Subcutaneous adipose tissue (tissue), 4 donors: Measurements from ENCODE around the gene FBXO48. TPM values are rescaled to one million over a fixed set of nuclear protein-coding genes. Genes with fewer than 3 reads are reported as not detected.

ENCODE experiments used
- CTCF ChIP-seq: fragments of 450-650 bp; IDR thresholded peaks from one replicate; pipeline ENCODE4 v1.5.1; 2016; ENCODE audit warnings: low read depth, mild to moderate bottlenecking, control low read depth, antibody characterized with exemption, moderate library complexity
- total RNA-seq, 4 donors: library from RNA; depleted of rRNA; stranded (reverse); fragments of >200 nt; gene quantifications; one replicate each; pipeline ENCODE4 v1.1.0, GENCODE V29; 2016

The FBXO48 gene
- total RNA-seq, 4 donors from 2014 or later, result 1.3 to 2.0 (median 1.8) TPM

DNA sequence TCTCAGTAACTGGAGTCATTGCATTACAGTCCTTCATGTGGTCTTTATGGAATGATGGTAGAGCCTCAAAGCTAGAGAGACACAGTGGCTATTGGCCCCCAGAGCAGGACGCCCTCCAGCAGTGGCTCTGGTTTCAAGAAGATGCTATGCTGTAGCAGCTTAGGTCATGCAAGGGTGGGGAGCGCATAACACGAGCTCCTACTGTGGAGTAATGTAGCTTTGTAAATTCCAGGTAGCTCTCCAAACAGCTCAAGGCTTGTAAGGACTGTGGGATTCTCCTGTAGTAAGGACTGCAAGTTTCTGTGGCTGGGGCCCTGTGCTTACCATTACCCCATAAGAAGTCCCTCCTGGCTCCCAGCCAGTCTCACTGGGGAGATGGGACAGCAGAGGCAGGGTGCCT is 15.9 kb upstream of the FBXO48 start:
- TF ChIP-seq CTCF, result no peak

GRCh38 chr2:68482296-68482820 is 15.3 kb upstream of the FBXO48 start:
- TF ChIP-seq CTCF, result no peak

- no peak for TF ChIP-seq CTCF
These were observed 11.6 kb upstream of the FBXO48 start for GRCh38 chr2:68478688-68479087.

DNA sequence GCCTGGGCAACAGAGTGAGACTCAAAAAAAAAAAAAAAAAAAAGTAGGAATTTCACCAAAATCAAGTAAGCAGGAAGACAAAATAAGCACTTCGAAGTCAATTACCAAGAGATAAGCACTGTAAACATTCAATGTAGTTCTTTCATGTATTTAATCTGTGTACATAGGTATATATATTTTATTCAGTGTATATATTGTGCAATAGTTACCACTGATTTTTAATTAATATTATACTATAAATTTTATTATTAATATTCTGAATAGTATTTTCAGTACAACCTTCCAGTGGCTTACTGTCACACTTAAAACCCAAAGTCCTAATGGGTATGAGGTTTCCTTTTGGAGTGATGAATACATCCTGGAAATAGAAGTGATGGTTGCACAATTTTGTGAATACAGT is 9.4 kb upstream of the FBXO48 start:
- TF ChIP-seq CTCF, result no peak

- TF ChIP-seq CTCF, result no peak
These were observed 8.5 kb upstream of the FBXO48 start for GRCh38 chr2:68475576-68475975.

GRCh38 chr2:68475110-68475509 is 8.0 kb upstream of the FBXO48 start:
- no peak for TF ChIP-seq CTCF

GRCh38 chr2:68472796-68473414 is 5.8 kb upstream of the FBXO48 start:
- no peak for TF ChIP-seq CTCF
